ENCODE data around the gene SMC1B. TPM values are rescaled to one million over a fixed set of nuclear protein-coding genes. Genes with fewer than 3 reads are reported as not detected.

SMC1B gene
- total and polyA plus RNA-seq, 9 of the 15 experiments (the other 6 are each of a cell fraction or from before 2014, with no cell fraction given), result 0.03 TPM; not detected in 8

DNA sequence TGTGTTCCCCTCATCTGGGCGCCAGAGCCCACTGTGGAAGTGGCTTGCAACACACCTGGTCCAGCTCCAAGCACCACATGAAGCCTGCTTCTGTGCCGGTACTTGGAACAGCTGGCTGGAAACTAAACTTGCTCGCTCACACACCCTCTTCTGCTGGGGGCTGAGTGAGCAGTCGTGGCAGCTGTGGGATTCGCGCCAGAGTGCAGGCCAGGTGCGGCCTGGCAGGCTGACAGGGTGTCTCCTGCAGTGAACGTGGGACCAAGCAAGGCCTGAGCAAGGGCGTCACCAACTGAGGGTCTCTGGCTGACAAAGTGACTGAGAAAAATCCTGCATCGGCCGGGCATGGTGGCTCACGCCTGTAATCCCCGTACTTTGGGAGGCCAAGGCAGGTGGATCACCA is 15.2 kb downstream of the SMC1B start (continued):
- TF ChIP-seq, protein P1, sequence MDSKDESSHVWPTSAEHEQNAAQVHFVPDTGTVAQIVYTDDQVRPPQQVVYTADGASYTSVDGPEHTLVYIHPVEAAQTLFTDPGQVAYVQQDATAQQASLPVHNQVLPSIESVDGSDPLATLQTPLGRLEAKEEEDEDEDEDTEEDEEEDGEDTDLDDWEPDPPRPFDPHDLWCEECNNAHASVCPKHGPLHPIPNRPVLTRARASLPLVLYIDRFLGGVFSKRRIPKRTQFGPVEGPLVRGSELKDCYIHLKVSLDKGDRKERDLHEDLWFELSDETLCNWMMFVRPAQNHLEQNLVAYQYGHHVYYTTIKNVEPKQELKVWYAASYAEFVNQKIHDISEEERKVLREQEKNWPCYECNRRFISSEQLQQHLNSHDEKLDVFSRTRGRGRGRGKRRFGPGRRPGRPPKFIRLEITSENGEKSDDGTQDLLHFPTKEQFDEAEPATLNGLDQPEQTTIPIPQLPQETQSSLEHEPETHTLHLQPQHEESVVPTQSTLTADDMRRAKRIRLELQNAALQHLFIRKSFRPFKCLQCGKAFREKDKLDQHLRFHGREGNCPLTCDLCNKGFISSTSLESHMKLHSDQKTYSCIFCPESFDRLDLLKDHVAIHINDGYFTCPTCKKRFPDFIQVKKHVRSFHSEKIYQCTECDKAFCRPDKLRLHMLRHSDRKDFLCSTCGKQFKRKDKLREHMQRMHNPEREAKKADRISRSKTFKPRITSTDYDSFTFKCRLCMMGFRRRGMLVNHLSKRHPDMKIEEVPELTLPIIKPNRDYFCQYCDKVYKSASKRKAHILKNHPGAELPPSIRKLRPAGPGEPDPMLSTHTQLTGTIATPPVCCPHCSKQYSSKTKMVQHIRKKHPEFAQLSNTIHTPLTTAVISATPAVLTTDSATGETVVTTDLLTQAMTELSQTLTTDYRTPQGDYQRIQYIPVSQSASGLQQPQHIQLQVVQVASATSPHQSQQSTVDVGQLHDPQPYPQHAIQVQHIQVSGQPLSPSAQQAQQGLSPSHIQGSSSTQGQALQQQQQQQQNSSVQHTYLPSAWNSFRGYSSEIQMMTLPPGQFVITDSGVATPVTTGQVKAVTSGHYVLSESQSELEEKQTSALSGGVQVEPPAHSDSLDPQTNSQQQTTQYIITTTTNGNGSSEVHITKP (IDR thresholded peaks at IDR 0.05; ENCODE audit: partially characterized antibody), result no peak
- no peak for TF ChIP-seq ZNF408 (CRISPR knock-in tag; IDR thresholded peaks at IDR 0.05; ENCODE audit: low read depth)
- TF ChIP-seq, protein P2, sequence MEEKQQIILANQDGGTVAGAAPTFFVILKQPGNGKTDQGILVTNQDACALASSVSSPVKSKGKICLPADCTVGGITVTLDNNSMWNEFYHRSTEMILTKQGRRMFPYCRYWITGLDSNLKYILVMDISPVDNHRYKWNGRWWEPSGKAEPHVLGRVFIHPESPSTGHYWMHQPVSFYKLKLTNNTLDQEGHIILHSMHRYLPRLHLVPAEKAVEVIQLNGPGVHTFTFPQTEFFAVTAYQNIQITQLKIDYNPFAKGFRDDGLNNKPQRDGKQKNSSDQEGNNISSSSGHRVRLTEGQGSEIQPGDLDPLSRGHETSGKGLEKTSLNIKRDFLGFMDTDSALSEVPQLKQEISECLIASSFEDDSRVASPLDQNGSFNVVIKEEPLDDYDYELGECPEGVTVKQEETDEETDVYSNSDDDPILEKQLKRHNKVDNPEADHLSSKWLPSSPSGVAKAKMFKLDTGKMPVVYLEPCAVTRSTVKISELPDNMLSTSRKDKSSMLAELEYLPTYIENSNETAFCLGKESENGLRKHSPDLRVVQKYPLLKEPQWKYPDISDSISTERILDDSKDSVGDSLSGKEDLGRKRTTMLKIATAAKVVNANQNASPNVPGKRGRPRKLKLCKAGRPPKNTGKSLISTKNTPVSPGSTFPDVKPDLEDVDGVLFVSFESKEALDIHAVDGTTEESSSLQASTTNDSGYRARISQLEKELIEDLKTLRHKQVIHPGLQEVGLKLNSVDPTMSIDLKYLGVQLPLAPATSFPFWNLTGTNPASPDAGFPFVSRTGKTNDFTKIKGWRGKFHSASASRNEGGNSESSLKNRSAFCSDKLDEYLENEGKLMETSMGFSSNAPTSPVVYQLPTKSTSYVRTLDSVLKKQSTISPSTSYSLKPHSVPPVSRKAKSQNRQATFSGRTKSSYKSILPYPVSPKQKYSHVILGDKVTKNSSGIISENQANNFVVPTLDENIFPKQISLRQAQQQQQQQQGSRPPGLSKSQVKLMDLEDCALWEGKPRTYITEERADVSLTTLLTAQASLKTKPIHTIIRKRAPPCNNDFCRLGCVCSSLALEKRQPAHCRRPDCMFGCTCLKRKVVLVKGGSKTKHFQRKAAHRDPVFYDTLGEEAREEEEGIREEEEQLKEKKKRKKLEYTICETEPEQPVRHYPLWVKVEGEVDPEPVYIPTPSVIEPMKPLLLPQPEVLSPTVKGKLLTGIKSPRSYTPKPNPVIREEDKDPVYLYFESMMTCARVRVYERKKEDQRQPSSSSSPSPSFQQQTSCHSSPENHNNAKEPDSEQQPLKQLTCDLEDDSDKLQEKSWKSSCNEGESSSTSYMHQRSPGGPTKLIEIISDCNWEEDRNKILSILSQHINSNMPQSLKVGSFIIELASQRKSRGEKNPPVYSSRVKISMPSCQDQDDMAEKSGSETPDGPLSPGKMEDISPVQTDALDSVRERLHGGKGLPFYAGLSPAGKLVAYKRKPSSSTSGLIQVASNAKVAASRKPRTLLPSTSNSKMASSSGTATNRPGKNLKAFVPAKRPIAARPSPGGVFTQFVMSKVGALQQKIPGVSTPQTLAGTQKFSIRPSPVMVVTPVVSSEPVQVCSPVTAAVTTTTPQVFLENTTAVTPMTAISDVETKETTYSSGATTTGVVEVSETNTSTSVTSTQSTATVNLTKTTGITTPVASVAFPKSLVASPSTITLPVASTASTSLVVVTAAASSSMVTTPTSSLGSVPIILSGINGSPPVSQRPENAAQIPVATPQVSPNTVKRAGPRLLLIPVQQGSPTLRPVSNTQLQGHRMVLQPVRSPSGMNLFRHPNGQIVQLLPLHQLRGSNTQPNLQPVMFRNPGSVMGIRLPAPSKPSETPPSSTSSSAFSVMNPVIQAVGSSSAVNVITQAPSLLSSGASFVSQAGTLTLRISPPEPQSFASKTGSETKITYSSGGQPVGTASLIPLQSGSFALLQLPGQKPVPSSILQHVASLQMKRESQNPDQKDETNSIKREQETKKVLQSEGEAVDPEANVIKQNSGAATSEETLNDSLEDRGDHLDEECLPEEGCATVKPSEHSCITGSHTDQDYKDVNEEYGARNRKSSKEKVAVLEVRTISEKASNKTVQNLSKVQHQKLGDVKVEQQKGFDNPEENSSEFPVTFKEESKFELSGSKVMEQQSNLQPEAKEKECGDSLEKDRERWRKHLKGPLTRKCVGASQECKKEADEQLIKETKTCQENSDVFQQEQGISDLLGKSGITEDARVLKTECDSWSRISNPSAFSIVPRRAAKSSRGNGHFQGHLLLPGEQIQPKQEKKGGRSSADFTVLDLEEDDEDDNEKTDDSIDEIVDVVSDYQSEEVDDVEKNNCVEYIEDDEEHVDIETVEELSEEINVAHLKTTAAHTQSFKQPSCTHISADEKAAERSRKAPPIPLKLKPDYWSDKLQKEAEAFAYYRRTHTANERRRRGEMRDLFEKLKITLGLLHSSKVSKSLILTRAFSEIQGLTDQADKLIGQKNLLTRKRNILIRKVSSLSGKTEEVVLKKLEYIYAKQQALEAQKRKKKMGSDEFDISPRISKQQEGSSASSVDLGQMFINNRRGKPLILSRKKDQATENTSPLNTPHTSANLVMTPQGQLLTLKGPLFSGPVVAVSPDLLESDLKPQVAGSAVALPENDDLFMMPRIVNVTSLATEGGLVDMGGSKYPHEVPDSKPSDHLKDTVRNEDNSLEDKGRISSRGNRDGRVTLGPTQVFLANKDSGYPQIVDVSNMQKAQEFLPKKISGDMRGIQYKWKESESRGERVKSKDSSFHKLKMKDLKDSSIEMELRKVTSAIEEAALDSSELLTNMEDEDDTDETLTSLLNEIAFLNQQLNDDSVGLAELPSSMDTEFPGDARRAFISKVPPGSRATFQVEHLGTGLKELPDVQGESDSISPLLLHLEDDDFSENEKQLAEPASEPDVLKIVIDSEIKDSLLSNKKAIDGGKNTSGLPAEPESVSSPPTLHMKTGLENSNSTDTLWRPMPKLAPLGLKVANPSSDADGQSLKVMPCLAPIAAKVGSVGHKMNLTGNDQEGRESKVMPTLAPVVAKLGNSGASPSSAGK (IDR thresholded peaks at IDR 0.05), result no peak
- no peak for TF ChIP-seq NEUROD1 (IDR thresholded peaks at IDR 0.05; ENCODE audit: borderline replicate concordance, low read depth, low read length, partially characterized antibody)
- TF ChIP-seq, protein P3, sequence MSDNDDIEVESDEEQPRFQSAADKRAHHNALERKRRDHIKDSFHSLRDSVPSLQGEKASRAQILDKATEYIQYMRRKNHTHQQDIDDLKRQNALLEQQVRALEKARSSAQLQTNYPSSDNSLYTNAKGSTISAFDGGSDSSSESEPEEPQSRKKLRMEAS (CRISPR knock-in tag; IDR thresholded peaks at IDR 0.05), result no peak
- no peak for TF ChIP-seq SRSF3 (IDR thresholded peaks at IDR 0.05; ENCODE audit: insufficient read depth, low read length)
- TF ChIP-seq MYBL2 (IDR thresholded peaks at IDR 0.05; ENCODE audit: low read depth), result no peak
- TF ChIP-seq MYBL2 (CRISPR knock-in tag; IDR thresholded peaks at IDR 0.05; ENCODE audit: borderline replicate concordance), result no peak

Data from K562 (cell line).